ENCODE measurements around the gene DNAH11. TPM values are rescaled to one million over a fixed set of nuclear protein-coding genes. Genes with fewer than 3 reads are reported as not detected.

The DNAH11 gene
- total and polyA plus RNA-seq, 9 of the 15 experiments (the other 6 are each of a cell fraction or from before 2014, with no cell fraction given) = under 0.01 TPM; not detected in 7

DNA sequence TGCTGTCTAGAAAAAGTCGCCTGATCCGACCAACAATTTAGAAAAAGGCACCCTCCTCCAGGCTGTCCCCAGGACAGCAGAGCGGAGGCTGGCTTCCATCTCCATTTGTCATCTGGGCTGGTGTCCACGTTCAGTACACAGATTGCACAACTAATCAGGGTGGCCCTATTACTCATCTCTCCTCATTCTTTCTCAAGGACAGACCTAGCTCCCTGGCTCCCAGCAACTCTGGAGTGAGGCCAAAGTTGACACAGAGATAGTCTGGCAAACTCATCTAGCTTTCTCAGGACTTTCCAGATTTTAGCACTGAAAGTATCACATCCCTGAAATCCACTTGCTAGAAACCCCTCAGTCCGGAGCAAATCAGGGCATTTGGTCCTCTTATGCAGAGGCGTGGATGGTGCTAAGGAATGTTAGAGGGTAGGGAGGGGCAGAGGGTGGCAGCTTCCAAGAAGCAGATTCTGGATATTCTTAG, 75.1 kb downstream of the DNAH11 start (continued):
- TF ChIP-seq TEAD1 (CRISPR knock-in tag; IDR thresholded peaks at IDR 0.05) (no peak), IFI16 (CRISPR knock-in tag; IDR thresholded peaks at IDR 0.05) (no peak), ETV5 (CRISPR knock-in tag; IDR thresholded peaks at IDR 0.05; ENCODE audit: low read depth) (no peak), CREM (IDR thresholded peaks at IDR 0.05; ENCODE audit: low read depth) (no peak), PURB (CRISPR knock-in tag; IDR thresholded peaks at IDR 0.05; ENCODE audit: low read depth) (no peak)
- TF ChIP-seq, protein P1, sequence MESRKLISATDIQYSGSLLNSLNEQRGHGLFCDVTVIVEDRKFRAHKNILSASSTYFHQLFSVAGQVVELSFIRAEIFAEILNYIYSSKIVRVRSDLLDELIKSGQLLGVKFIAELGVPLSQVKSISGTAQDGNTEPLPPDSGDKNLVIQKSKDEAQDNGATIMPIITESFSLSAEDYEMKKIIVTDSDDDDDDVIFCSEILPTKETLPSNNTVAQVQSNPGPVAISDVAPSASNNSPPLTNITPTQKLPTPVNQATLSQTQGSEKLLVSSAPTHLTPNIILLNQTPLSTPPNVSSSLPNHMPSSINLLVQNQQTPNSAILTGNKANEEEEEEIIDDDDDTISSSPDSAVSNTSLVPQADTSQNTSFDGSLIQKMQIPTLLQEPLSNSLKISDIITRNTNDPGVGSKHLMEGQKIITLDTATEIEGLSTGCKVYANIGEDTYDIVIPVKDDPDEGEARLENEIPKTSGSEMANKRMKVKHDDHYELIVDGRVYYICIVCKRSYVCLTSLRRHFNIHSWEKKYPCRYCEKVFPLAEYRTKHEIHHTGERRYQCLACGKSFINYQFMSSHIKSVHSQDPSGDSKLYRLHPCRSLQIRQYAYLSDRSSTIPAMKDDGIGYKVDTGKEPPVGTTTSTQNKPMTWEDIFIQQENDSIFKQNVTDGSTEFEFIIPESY (CRISPR knock-in tag; IDR thresholded peaks at IDR 0.05) = no peak

DNA sequence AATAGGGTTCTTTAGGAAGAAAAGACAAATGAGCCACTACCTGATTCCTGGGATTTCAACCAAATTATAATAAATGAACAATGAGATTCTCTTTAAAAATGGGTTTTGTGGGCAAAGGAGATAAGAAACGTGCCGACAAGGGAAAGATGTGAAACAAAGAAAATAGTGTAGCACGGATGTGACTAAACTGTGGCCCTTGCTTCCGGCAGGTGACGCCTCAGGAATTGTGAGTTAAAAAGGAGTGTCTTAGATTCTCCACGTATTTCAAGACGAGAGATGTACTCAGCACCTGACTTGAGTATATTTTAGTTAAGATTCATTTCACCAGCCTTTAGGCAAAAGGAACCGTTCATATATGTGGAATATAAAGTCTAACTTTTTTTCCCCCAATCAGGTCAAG, 75.9 kb downstream of the DNAH11 start:
- ChIA-PET CTCF (ENCODE audit: low intra/inter-chr PET ratio) (no interaction called here), POLR2A (no interaction called here)
- H3K4me3 ChIP-seq = no peak overlapping the region
- H3K79me2 ChIP-seq (ENCODE audit: control insufficient read depth, insufficient read depth, low read length) = no peaks in the 10 kb centered on the region
- no TSS peak for BruUV-seq (replicated peaks)
- no peak overlapping the region for H3K4me2 ChIP-seq (ENCODE audit: insufficient read depth, low read length)
- no peaks in the 10 kb centered on the region for H3K27me3 ChIP-seq (ENCODE audit: control insufficient read depth in 2 of 2, insufficient read depth in 2 of 2, low read length in 2 of 2)
- H3K36me3 ChIP-seq (ENCODE audit: control insufficient read depth, insufficient read depth, low read length) = no peaks in the 10 kb centered on the region
- in situ Hi-C loops (cut with MboI) (no loop called here), intact Hi-C loops (cut with micrococcal nuclease) (no loop called here)
- no peaks in the 10 kb centered on the region for H3K4me1 ChIP-seq (replicated peaks in 1 of 2; ENCODE audit: control insufficient read depth in 2 of 2, insufficient read depth in 2 of 2, low read length in 2 of 2)
- no peaks in the 10 kb centered on the region for H3K9me1 ChIP-seq (ENCODE audit: control insufficient read depth, insufficient read depth, low read length)
- no peaks in the 10 kb centered on the region for H4K20me1 ChIP-seq (replicated peaks; ENCODE audit: control insufficient read depth, insufficient read depth, low read length)
- H3K9ac ChIP-seq (ENCODE audit: insufficient read depth in 1 of 2, low read depth in 2 of 2, low read length in 2 of 2) = no peak overlapping the region
- no peak overlapping the region for H2AFZ ChIP-seq (ENCODE audit: low read depth, low read length)
- no peaks in the 10 kb centered on the region for H3K9me3 ChIP-seq (replicated peaks; ENCODE audit: control insufficient read depth, insufficient read depth, low read depth, low read length)
- FAIRE-seq = no peak
- DNase-seq (ENCODE audit: extremely low read depth in 1 of 4, low spot score in 3 of 4) = no peak
- no peak for ATAC-seq
- H3K27ac ChIP-seq (ENCODE audit: extremely low read depth, low read depth, low read length) = no peak overlapping the region
- 0% methylated on average over 8 of the region's 8 CpGs for WGBS (ENCODE audit: insufficient coverage, low coverage, missing lambda C conversion rate)
- no peak for TF ChIP-seq ZNF274 (IDR thresholded peaks at IDR 0.05; ENCODE audit: borderline replicate concordance, low read depth, low read length)
- TF ChIP-seq, protein P1 (CRISPR knock-in tag; IDR thresholded peaks at IDR 0.05) = no peak
- no peak for TF ChIP-seq ZEB2 (IDR thresholded peaks at IDR 0.05)
- no peak for TF ChIP-seq ZFPM2 (CRISPR knock-in tag; IDR thresholded peaks at IDR 0.05)
- no peak for TF ChIP-seq NFE2L1 (tag; IDR thresholded peaks at IDR 0.05; ENCODE audit: borderline replicate concordance, low read depth)
- no peak for TF ChIP-seq SNRNP70 (optimal IDR thresholded peaks at IDR 0.05; ENCODE audit: low read depth, low read length)
- TF ChIP-seq, protein P2, sequence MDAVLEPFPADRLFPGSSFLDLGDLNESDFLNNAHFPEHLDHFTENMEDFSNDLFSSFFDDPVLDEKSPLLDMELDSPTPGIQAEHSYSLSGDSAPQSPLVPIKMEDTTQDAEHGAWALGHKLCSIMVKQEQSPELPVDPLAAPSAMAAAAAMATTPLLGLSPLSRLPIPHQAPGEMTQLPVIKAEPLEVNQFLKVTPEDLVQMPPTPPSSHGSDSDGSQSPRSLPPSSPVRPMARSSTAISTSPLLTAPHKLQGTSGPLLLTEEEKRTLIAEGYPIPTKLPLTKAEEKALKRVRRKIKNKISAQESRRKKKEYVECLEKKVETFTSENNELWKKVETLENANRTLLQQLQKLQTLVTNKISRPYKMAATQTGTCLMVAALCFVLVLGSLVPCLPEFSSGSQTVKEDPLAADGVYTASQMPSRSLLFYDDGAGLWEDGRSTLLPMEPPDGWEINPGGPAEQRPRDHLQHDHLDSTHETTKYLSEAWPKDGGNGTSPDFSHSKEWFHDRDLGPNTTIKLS (IDR thresholded peaks at IDR 0.05; ENCODE audit: borderline replicate concordance, low read depth) = no peak
- no peak for TF ChIP-seq NR4A1 (CRISPR knock-in tag; IDR thresholded peaks at IDR 0.05)
- TF ChIP-seq NR4A1 (tag; IDR thresholded peaks at IDR 0.05) = no peak
- TF ChIP-seq ZNF239 (CRISPR knock-in tag; IDR thresholded peaks at IDR 0.05) = no peak
- TF ChIP-seq SP2 (IDR thresholded peaks at IDR 0.05; ENCODE audit: extremely low read depth, low read depth, low read length, poor library complexity, severe bottlenecking) = no peak
- no peak for TF ChIP-seq KLF13 (tag; IDR thresholded peaks at IDR 0.05; ENCODE audit: borderline replicate concordance, low read depth)
- TF ChIP-seq GABPB1 (CRISPR knock-in tag; IDR thresholded peaks at IDR 0.05) = no peak

Measured in K562 (cell line).